Fibroblast of lung (primary cell): ENCODE measurements around the gene WASHC4. TPM values are rescaled to one million over a fixed set of nuclear protein-coding genes. Genes with fewer than 3 reads are reported as not detected.

ENCODE experiments used
- DNase-seq, 2 donors: peaks; one replicate each; pipeline versions ENCODE4 v3.0.0 to v3.0.0-alpha.2; 2010; ENCODE audit warnings: low read depth in 2 of 2
- H2AFZ ChIP-seq: 2 replicates; pipeline ENCODE4 v1.5.1; 2012; ENCODE audit warnings: low read length, control low read depth, inconsistent platforms
- H3K27ac ChIP-seq: 2 replicates; pipeline ENCODE4 v1.5.1; 2011; ENCODE audit warnings: low read length, control low read depth; ENCODE audit not compliant: insufficient read depth
- H3K27me3 ChIP-seq: 2 replicates; pipeline ENCODE4 v1.5.1; 2011; ENCODE audit warnings: mild to moderate bottlenecking, low read length; ENCODE audit not compliant: control insufficient read depth, insufficient read depth
- H3K36me3 ChIP-seq: 2 replicates; pipeline ENCODE4 v1.5.1; 2011; ENCODE audit warnings: low read length; ENCODE audit not compliant: control insufficient read depth, insufficient read depth
- H3K4me1 ChIP-seq: 2 replicates; pipeline ENCODE4 v1.5.1; 2011; ENCODE audit warnings: low read length; ENCODE audit not compliant: control insufficient read depth, insufficient read depth; ENCODE audit errors: extremely low read depth
- H3K4me2 ChIP-seq: 2 replicates; pipeline ENCODE4 v1.5.1; 2011; ENCODE audit warnings: low read length, control low read depth; ENCODE audit not compliant: insufficient read depth; ENCODE audit errors: extremely low read depth
- H3K4me3 ChIP-seq, 4 experiments: fragments of 200-600 bp in 1 of 4; sonication (generic) in 1 of 4; replicated peaks in 1 of 4; 2 replicates each; pipeline ENCODE4 v1.5.1; 2011 to 2016; ENCODE audit warnings: low read length in 4 of 4, low read depth in 3 of 4, mild to moderate bottlenecking in 3 of 4, control low read depth in 2 of 4, inconsistent platforms in 1 of 4, mixed read lengths in 1 of 4; ENCODE audit not compliant: insufficient read depth in 1 of 4; ENCODE audit errors: control extremely low read depth in 1 of 4
- H3K79me2 ChIP-seq: 2 replicates; pipeline ENCODE4 v1.5.1; 2012; ENCODE audit warnings: mild to moderate bottlenecking, low read length, inconsistent platforms; ENCODE audit not compliant: control insufficient read depth, insufficient read depth
- H3K9ac ChIP-seq: 2 replicates; pipeline ENCODE4 v1.5.1; 2011; ENCODE audit warnings: mild to moderate bottlenecking, low read length, control low read depth; ENCODE audit not compliant: insufficient read depth
- H3K9me3 ChIP-seq: 2 replicates; pipeline ENCODE4 v1.5.1; 2012; ENCODE audit warnings: low read depth, low read length; ENCODE audit not compliant: control insufficient read depth, insufficient read depth
- H4K20me1 ChIP-seq: 2 replicates; pipeline ENCODE4 v1.5.1; 2011; ENCODE audit warnings: low read length; ENCODE audit not compliant: control insufficient read depth, insufficient read depth; ENCODE audit errors: extremely low read depth
- CTCF ChIP-seq, 2 donors: IDR thresholded peaks in 1 of 2; conservative IDR thresholded peaks in 1 of 2; 1 replicate in 1 of 2; 2 replicates in 1 of 2; pipeline ENCODE4 v1.5.1; 2011 to 2012; ENCODE audit warnings: low read length in 2 of 2, control low read depth in 1 of 2, inconsistent platforms in 1 of 2, low read depth in 1 of 2, mild to moderate bottlenecking in 1 of 2
- EZH2 ChIP-seq: IDR thresholded peaks from 2 replicates; pipeline ENCODE4 v1.5.1; 2012; ENCODE audit warnings: low read length, control low read depth, mild to moderate bottlenecking; ENCODE audit errors: missing control alignments
- polyA plus RNA-seq, 2 donors: library from polyadenylated mRNA; depleted of rRNA in 1 of 2; stranded (reverse) in 1 of 2; unstranded in 1 of 2; fragments of >200 nt; gene quantifications; 2 replicates each; pipeline ENCODE4 v1.2.1, GENCODE V29; 2011 to 2012; ENCODE audit warnings: missing spikeins in 1 of 2
- total RNA-seq: library from RNA; depleted of rRNA; stranded (reverse); fragments of >200 nt; gene quantifications from 2 replicates; pipeline ENCODE4 v1.2.1, GENCODE V29; 2014

Gene WASHC4
- total and polyA plus RNA-seq, 2 donors (not counting 1 experiment from before 2014, with no cell fraction given) = 56.5 to 98.3 TPM

GRCh38 chr12:105109465-105110212 is 2.1 kb downstream of the WASHC4 start:
- Histone ChIP-seq H3K4me1 (no peaks in the 10 kb centered on the region), H3K27ac (no peak overlapping the region), H2AFZ (no peak overlapping the region), H3K4me3 (peak overlapping the region; percentile 70 to 87 (median 80)), H3K27me3 (no peaks in the 10 kb centered on the region), H4K20me1 (no peaks in the 10 kb centered on the region), H3K4me2 (peak overlapping the region; percentile 77), H3K9ac (no peak overlapping the region), H3K79me2 (peaks cover 61% of the 10 kb centered on the region), H3K36me3 (no peaks in the 10 kb centered on the region), H3K9me3 (no peaks in the 10 kb centered on the region)
- TF ChIP-seq EZH2 = no peak
- TF ChIP-seq CTCF (conservative IDR thresholded peaks at IDR 0.05 in 1 of 2, IDR thresholded peaks at IDR 0.05 in 1 of 2; ENCODE audit: low read depth in 1 of 2, low read length in 2 of 2) = no peak
- DNase-seq = peak in 1 of 2 donors; percentile 61

GRCh38 chr12:105110851-105111250 is 3.3 kb downstream of the WASHC4 start:
- no peaks in the 10 kb centered on the region for H3K36me3 ChIP-seq
- peak overlapping the region; percentile 77 for H3K4me2 ChIP-seq
- H2AFZ ChIP-seq = no peak overlapping the region
- no peaks in the 10 kb centered on the region for H3K27me3 ChIP-seq
- H3K9me3 ChIP-seq = no peaks in the 10 kb centered on the region
- peak overlapping the region in 2 of 4 experiments; percentile 83 to 87 for H3K4me3 ChIP-seq
- H3K9ac ChIP-seq = no peak overlapping the region
- DNase-seq = no peak
- no peaks in the 10 kb centered on the region for H4K20me1 ChIP-seq
- no peak for TF ChIP-seq EZH2
- no peak for TF ChIP-seq CTCF (conservative IDR thresholded peaks at IDR 0.05 in 1 of 2, IDR thresholded peaks at IDR 0.05 in 1 of 2; ENCODE audit: low read depth in 1 of 2, low read length in 2 of 2)
- H3K4me1 ChIP-seq = no peaks in the 10 kb centered on the region
- no peak overlapping the region for H3K27ac ChIP-seq
- peaks cover 61% of the 10 kb centered on the region for H3K79me2 ChIP-seq

GRCh38 chr12:105113094-105113493 is 5.6 kb downstream of the WASHC4 start:
- H3K4me1 ChIP-seq = no peaks in the 10 kb centered on the region
- peaks cover 57% of the 10 kb centered on the region for H3K79me2 ChIP-seq
- no peak overlapping the region for H3K27ac ChIP-seq
- no peak overlapping the region for H3K4me3 ChIP-seq
- no peak overlapping the region for H3K4me2 ChIP-seq
- no peak overlapping the region for H2AFZ ChIP-seq
- no peak overlapping the region for H3K9ac ChIP-seq
- H3K9me3 ChIP-seq = no peaks in the 10 kb centered on the region
- H3K36me3 ChIP-seq = peaks cover 2% of the 10 kb centered on the region
- TF ChIP-seq CTCF (conservative IDR thresholded peaks at IDR 0.05 in 1 of 2, IDR thresholded peaks at IDR 0.05 in 1 of 2; ENCODE audit: low read depth in 1 of 2, low read length in 2 of 2) (no peak), EZH2 (no peak)
- no peaks in the 10 kb centered on the region for H4K20me1 ChIP-seq
- no peak for DNase-seq
- H3K27me3 ChIP-seq = no peaks in the 10 kb centered on the region
